Sigmoid colon (tissue), 7 donors: ENCODE data around the gene C14orf132. TPM values are rescaled to one million over a fixed set of nuclear protein-coding genes. Genes with fewer than 3 reads are reported as not detected.

ENCODE experiments used
- DNase-seq: peaks from one replicate; pipeline ENCODE4 v3.0.0-alpha.2; 2019
- H3K27ac ChIP-seq, 4 donors: fragments of 200-600 bp; sonication (generic); one replicate each; pipeline ENCODE4 v1.5.1; 2016 to 2019; ENCODE audit warnings: mild to moderate bottlenecking in 1 of 4
- H3K27me3 ChIP-seq, 3 donors: fragments of 200-600 bp; sonication (generic); one replicate each; pipeline ENCODE4 v1.5.1; 2019; ENCODE audit warnings: mild to moderate bottlenecking in 1 of 3
- H3K36me3 ChIP-seq, 4 donors: fragments of 200-600 bp; sonication (generic); one replicate each; pipeline ENCODE4 v1.5.1; 2016 to 2019
- H3K4me1 ChIP-seq, 4 donors: fragments of 200-600 bp; sonication (generic); one replicate each; pipeline ENCODE4 v1.5.1; 2017 to 2019
- H3K4me3 ChIP-seq, 4 donors: fragments of 200-600 bp; sonication (generic); one replicate each; pipeline ENCODE4 v1.5.1; 2017 to 2019; ENCODE audit warnings: mild to moderate bottlenecking in 2 of 4, moderate library complexity in 1 of 4
- H3K9me3 ChIP-seq, 4 donors: fragments of 200-600 bp in 3 of 4; sonication (generic) in 3 of 4; one replicate each; pipeline versions ENCODE4 v1.5.1 to v1.6.1; 2013 to 2019
- CTCF ChIP-seq, 4 experiments: fragments of 450-650 bp in 3 of 4; fragments of 200-600 bp in 1 of 4; IDR thresholded peaks; one replicate each; pipeline ENCODE4 v1.5.1; 2016 to 2019; ENCODE audit warnings: antibody characterized with exemption in 4 of 4, mild to moderate bottlenecking in 3 of 4, moderate library complexity in 2 of 4
- EP300 ChIP-seq, 4 donors: sonication (generic); formaldehyde crosslinking; IDR thresholded peaks; one replicate each; pipeline ENCODE4 v1.6.1; 2017; ENCODE audit warnings: antibody characterized with exemption in 4 of 4
- POLR2A ChIP-seq, 2 donors: fragments of 450-650 bp; IDR thresholded peaks; one replicate each; pipeline ENCODE4 v1.6.1; 2016; ENCODE audit warnings: antibody characterized with exemption in 2 of 2, mild to moderate bottlenecking in 2 of 2, moderate library complexity in 2 of 2
- POLR2AphosphoS5 ChIP-seq, 4 donors: sonication (generic); formaldehyde crosslinking; IDR thresholded peaks; one replicate each; pipeline ENCODE4 v1.6.1; 2017; ENCODE audit warnings: antibody characterized with exemption in 4 of 4
- WGBS, 2 donors: extraction: QIAGEN DNeasy Blood & Tissue Kit; methylation state at CpG; one replicate each; pipeline ENCODE4 v1.1.7; 2013; 5-methylcytosine and 5-hydroxymethylcytosine counted together
- intact Hi-C: fragments of 100-400 bp; cut with DNase I; formaldehyde crosslinking; loops from one replicate; pipeline ENCODE4 v1.15.1; 2023
- polyA plus RNA-seq, 3 donors: library from polyadenylated mRNA; stranded (reverse); fragments of 200-250 nt; gene quantifications; one replicate each; pipeline ENCODE4 v1.2.3, GENCODE V29; 2013
- total RNA-seq, 4 donors: library from RNA; depleted of rRNA; stranded (reverse); fragments of >200 nt; gene quantifications; one replicate each; pipeline ENCODE4 v1.1.0, GENCODE V29; 2016
- donor health status: healthy with polysubstance abuse.
- donor health status: Bipolar disorder and iron deficiency.
- donor health status: healthy.

The C14orf132 gene
- total and polyA plus RNA-seq, 7 donors, result 2.4 to 30.4 (median 10.4) TPM

- no peaks in the 10 kb centered on the region for H3K36me3 ChIP-seq
- no peak for DNase-seq
- H3K27ac ChIP-seq, result peak overlapping the region in 2 of 4 donors; percentile 6 to 96
- intact Hi-C loops, result no loop called here
- H3K4me1 ChIP-seq, result peaks cover 0 to 44% (median 33%) of the 10 kb centered on the region in 4 donors
- no peaks in the 10 kb centered on the region for H3K27me3 ChIP-seq
- 39 to 52% methylated on average over 4 of the region's 4 CpGs for WGBS, 2 donors
- H3K9me3 ChIP-seq, result peaks cover 0 to 2% (median 0%) of the 10 kb centered on the region in 4 donors
- TF ChIP-seq POLR2A (IDR thresholded peaks at IDR 0.05) (no peak), CTCF (IDR thresholded peaks at IDR 0.05) (no peak), POLR2AphosphoS5 (IDR thresholded peaks at IDR 0.05) (no peak), EP300 (IDR thresholded peaks at IDR 0.05) (no peak)
- H3K4me3 ChIP-seq, result no peak overlapping the region
These were observed 3.2 kb downstream of the C14orf132 start for GRCh38 chr14:96042248-96042930.

- no peak for DNase-seq
- Histone ChIP-seq H3K9me3 (peaks cover 0 to 2% (median 0%) of the 10 kb centered on the region in 4 donors), H3K4me1 (peaks cover 0 to 35% (median 24%) of the 10 kb centered on the region in 4 donors), H3K27me3 (no peaks in the 10 kb centered on the region), H3K27ac (peak overlapping the region in 1 of 4 donors; percentile 39), H3K36me3 (no peaks in the 10 kb centered on the region), H3K4me3 (no peak overlapping the region)
- 96% methylated on average over 2 of the region's 2 CpGs for WGBS, 2 donors
- TF ChIP-seq EP300 (IDR thresholded peaks at IDR 0.05) (no peak), POLR2AphosphoS5 (IDR thresholded peaks at IDR 0.05) (no peak), CTCF (IDR thresholded peaks at IDR 0.05) (no peak), POLR2A (IDR thresholded peaks at IDR 0.05) (no peak)
- intact Hi-C loops, result no loop called here
These were observed 7.5 kb downstream of the C14orf132 start for GRCh38 chr14:96046630-96047029.

DNA sequence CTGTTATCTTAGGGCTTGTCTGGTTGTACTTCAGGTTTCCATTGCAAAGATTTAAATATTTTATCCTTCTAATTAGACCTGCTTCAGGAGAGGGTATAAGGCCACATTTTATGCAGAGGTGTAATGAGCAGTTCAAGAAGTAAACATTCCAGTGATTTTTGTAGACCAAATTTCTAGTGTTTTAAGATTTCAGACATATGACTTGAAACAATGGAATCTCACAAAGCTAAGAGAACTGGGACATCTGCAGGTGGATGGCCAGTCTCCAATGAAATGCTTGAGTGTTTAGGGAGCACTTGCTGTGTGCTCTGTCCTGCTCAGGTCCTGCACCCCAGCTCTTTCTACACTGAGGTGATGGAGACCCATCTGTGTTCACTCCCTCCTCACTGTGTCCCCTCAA, 7.9 kb downstream of the C14orf132 start:
- Histone ChIP-seq H3K36me3 (no peaks in the 10 kb centered on the region), H3K4me3 (no peak overlapping the region), H3K4me1 (peaks cover 0 to 35% (median 22%) of the 10 kb centered on the region in 4 donors), H3K9me3 (peaks cover 0 to 2% (median 0%) of the 10 kb centered on the region in 4 donors), H3K27me3 (no peaks in the 10 kb centered on the region), H3K27ac (peak overlapping the region in 1 of 4 donors; percentile 39)
- intact Hi-C loops, result no loop called here
- TF ChIP-seq POLR2A (IDR thresholded peaks at IDR 0.05) (no peak), EP300 (IDR thresholded peaks at IDR 0.05) (no peak), POLR2AphosphoS5 (IDR thresholded peaks at IDR 0.05) (no peak), CTCF (IDR thresholded peaks at IDR 0.05) (no peak)
- DNase-seq, result no peak

DNA sequence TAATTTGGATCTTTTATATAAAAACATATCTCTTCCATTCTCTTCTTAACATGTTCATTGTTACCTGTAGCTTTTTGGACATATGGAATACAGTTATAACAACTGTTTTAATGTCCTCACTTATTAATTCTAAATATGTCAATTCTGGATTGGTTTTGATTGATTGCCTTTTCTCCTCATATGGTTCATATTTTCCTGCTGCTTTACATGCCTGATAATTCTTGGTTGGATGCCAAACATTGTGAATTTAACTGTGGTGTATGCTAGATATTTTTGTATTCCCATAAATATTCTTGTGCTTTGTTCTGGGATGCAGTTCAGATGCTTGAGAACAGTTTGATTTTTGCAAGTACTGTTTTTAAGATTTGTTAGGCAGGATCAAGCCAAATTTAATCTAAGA, 10.8 kb downstream of the C14orf132 start:
- Histone ChIP-seq H3K36me3 (no peaks in the 10 kb centered on the region), H3K4me3 (no peak overlapping the region), H3K4me1 (peaks cover 0 to 49% (median 34%) of the 10 kb centered on the region in 4 donors), H3K9me3 (peaks cover 0 to 2% (median 0%) of the 10 kb centered on the region in 4 donors), H3K27me3 (no peaks in the 10 kb centered on the region), H3K27ac (peak overlapping the region in 3 of 4 donors; percentile 16 to 92 (median 44))
- intact Hi-C loops, result no loop called here
- TF ChIP-seq POLR2AphosphoS5 (IDR thresholded peaks at IDR 0.05) (no peak), CTCF (IDR thresholded peaks at IDR 0.05) (no peak), POLR2A (IDR thresholded peaks at IDR 0.05) (no peak), EP300 (IDR thresholded peaks at IDR 0.05) (no peak)
- DNase-seq, result no peak
